Cerebellar cortex (tissue), 1 donor: Measurements from ENCODE around the gene SPG11.
"Not testable (repeated sequence)": the region's sequence is repeated elsewhere in the genome, so short reads cannot be mapped to it uniquely, and the experiment has no call there.

Experiments used
- DNase-seq: peaks from one replicate; pipeline ENCODE4 v3.0.0-alpha.2; 2015; ENCODE audit warnings: low spot score

The SPG11 gene

DNA sequence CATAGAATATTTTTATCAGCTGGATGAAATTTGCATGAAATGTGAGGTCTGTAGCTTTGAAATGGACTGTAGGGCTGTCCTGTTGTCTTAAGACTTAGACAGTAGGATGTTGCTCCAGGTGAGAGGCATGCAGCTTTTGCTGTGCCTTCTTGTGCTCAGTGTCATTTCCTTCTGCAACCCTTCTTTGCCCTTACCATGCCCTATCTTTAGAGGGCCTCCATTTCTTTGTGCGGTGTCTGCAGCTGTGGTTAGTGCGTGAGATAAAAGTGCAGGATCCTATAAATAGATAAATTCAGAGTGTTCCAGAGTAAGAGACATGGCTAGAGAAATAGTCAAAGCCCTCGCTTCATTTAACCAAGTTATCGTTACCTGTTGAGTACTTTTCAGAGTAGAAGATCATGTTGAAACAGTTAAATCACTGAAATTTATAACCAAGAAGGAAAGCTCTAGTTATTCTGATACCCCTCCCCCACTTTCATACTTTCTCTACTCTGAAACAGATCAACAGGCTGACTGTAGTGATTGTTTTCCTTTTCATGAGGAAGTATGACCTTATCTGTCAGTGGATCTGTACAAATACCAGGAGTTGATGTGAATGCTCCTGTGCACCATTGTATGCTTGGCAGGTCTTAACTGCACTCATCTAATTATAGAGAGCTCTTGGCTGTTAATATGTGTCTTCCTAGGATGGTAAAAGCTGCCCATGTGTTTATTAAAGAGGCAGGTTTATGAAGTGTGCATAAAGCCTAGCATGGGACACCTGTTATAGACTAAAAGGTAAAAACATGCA is 108.3 kb downstream of the SPG11 start:
- DNase-seq = no peak

GRCh38 chr15:44550734-44551133 is 112.7 kb downstream of the SPG11 start:
- no peak for DNase-seq

GRCh38 chr15:44550256-44550655 is 113.2 kb downstream of the SPG11 start:
- DNase-seq = peak; percentile 49

DNA sequence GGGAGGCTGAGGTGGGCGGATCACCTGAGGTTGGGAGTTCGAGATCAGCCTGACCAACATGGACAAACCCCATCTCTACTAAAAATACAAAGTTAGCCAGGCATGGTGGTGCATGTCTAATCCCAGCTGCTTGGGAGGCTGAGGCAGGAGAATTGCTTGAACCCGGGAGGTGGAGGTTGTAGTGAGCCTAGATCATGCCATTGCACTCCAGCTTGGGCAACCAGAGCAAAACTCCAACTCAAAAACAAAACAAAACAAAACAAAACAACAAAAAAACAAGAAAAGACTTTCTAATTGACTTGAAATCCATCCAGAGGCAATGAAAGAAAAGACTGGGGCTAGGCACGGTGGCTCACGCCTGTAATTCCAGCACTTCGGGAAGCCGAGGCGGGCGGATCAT is 114.3 kb downstream of the SPG11 start:
- not testable (repeated sequence) for DNase-seq

GRCh38 chr15:44545913-44546802 is 117.3 kb downstream of the SPG11 start:
- no peak for DNase-seq

DNA sequence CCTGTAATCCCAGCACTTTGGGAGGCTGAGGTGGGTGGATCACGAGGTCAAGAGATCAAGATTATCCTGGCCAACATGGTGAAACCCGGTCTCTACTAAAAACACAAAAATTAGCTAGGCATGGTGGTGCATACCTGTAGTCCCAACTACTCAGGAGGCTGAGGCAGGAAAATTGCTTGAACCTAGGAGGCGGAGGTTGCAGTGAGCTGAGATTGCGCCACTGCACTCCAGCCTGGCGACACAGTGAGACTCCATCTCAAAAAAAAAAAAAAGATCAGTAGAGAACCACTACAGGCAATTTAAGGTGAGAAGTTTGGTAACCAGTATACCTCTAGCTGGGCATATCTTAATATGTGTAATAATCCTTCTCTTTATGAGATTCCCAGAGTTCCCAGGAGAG is 118.7 kb downstream of the SPG11 start:
- DNase-seq = not testable (repeated sequence)

GRCh38 chr15:44542596-44542995 is 120.9 kb downstream of the SPG11 start:
- DNase-seq = no peak

- no peak for DNase-seq
Measured at GRCh38 chr15:44541282-44541958, 122.0 kb downstream of the SPG11 start.

GRCh38 chr15:44537735-44538240 is 125.7 kb downstream of the SPG11 start:
- no peak for DNase-seq

GRCh38 chr15:44536962-44537734 is 126.3 kb downstream of the SPG11 start, which contains the start of gene EIF3J:
EIF3J (plus strand) TSS chr15:44537147; CDS start chr15:44537195, 48 bp downstream.
- DNase-seq = peak; percentile 94

DNA sequence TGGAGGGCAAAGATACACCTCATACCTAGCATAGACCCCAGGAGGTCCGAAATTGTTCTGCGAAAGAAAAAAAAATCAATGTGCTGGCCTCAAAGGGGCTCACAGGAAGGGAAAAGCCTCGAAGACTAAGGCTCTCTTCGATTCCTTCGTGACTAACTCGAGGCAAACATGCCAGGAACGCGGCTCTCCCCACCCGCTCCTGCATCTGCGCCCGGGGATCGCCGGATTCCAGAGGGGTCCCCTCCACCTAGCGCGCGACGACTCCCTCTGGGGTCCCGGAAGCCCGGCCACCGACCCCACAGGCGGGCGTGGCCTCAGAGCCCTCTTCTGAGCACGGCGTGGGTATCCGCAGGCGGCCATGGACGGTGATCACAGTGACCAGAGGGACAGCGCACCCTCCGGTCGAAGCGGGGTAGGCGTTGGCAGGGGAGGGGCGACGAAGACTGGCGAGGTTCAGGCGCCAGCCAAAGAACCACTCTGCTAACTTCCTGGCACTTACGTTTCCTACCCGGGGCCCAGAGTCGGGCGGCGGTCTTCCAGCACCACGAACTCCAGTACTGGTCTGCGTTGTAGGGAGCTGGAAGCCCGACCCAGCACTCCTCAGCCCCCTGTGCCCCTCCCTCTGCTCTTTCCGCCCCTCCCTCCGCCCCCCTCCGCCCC is 127.0 kb downstream of the SPG11 start:
- peak; percentile 85 for DNase-seq

GRCh38 chr15:44535523-44536301 is 127.8 kb downstream of the SPG11 start:
- DNase-seq = peak; percentile 50

GRCh38 chr15:44535092-44535491 is 128.4 kb downstream of the SPG11 start:
- DNase-seq = no peak

- DNase-seq = no peak
Measured at GRCh38 chr15:44532689-44533088, 130.8 kb downstream of the SPG11 start.

DNA sequence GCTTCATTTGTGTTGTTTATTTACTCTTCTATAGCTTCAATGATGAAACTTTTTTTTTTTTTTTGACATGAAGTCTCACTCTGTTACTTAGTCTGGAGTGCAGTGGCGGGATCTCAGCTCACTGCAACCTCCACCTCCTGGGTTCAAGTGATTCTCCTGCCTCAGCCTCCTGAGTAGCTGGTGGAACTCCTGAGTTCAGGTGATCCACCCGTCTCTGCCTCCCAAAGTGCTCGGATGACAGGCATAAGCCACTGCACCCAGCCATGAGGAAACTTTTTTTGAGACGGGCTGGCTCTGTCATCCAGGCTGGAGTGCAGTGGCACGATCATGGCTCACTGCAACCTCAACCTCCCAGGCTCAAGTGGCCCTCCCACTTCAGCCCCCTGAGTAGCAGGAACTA is 131.2 kb downstream of the SPG11 start:
- not testable (repeated sequence) for DNase-seq

DNA sequence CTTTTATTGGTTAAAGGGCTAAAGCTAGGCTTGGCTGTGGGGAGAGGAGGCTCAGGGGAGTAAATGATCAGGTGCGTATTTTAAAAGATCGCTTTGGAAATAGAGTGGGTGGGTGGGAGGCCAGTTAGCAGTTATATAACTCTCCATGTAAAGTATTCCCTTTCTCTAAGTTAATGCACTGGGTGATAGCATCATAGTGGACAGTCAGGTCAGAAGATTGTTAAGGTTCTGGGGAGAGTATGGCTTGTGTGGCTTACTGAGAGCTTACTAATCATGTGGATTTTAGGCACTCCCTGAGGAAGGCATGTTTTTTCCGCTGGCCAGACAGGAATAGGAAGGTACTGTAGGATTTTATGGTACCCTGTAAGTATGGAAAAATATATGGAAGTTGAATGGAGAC is 132.8 kb downstream of the SPG11 start:
- no peak for DNase-seq

DNA sequence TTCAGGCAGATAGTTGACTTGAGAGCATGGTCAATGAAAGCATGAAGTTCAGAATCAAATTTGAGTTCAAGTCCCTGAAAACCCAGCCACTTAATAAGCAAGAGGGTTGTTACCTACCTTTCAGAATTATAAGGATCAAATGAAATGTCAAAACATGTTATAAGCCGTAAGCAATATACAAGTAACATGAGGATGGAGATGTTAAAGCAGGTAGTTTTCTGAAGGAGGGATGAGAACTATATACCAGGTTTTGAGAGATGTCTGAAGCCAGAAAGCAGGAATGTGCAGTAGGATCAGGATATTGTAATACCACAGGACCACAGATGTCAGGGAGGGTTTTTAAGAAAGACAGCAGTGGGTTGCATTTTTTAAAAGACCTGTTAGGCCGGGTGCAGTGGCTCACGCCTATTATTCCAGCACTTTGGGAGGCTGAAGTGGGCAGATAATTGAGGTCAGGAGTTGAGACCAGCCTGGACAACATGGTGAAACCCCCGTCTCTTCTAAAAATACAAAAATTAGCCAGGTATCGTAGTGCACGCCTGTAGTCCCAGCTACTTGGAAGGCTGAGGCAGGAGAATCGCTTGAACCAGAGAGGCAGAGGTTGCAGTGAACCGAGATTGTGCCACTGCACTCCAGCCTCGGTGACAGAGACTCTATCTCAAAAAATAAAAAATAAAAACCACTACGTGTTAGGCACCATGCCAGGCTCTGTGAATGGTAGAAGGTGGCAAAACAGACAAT is 133.4 kb downstream of the SPG11 start:
- DNase-seq = no peak

DNA sequence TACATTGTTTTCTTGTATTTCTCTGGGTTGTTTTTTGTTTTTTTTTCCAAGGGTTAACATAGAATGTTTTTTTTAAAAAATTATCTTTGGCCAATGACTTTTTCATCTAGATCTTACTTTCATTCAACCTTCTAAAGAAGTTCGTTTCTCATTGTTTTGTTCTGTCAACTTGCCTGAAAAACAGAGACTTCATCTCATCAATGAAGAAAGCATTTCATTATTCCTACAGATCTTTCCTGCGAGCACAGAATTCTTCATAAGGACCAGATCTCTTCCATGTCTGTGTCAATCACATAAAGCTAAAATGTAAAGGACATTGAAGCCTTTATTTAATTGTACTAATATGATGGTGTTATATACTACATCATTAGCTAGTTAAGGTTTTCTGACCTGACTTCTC is 136.2 kb downstream of the SPG11 start:
- DNase-seq = no peak

- DNase-seq = no peak
Measured at GRCh38 chr15:44525018-44525417, 138.4 kb downstream of the SPG11 start.
